Stimulated activated CD4-positive, alpha-beta T cell treated with anti-CD3 and anti-CD28 coated beads, Interleukin-1b, Interleukin-23, amount 100 ng/mL, for 24 hours (primary cell): ENCODE measurements around the gene CKM.
"Not testable (repeated sequence)": the region's sequence is repeated elsewhere in the genome, so short reads cannot be mapped to it uniquely, and the experiment has no call there.

Experiments
- DNase-seq, 4 experiments: peaks; one replicate each; pipeline ENCODE4 v3.0.0-alpha.2; 2020; ENCODE audit warnings: low read depth in 4 of 4, low spot score in 1 of 4

The CKM gene

GRCh38 chr19:45294291-45295029 lies 28.2 kb downstream of the CKM start:
- DNase-seq, result no peak

- no peak for DNase-seq
Measured at GRCh38 chr19:45293682-45294081, 29.0 kb downstream of the CKM start.

- DNase-seq, result no peak
Measured at GRCh38 chr19:45291834-45292233, 30.8 kb downstream of the CKM start.

GRCh38 chr19:45290381-45290931 lies 32.2 kb downstream of the CKM start:
- no peak for DNase-seq

GRCh38 chr19:45283443-45284033 lies 39.1 kb downstream of the CKM start:
- DNase-seq, result no peak

- no peak for DNase-seq
Measured at GRCh38 chr19:45280471-45280961, 42.2 kb downstream of the CKM start.

GRCh38 chr19:45279587-45280192 lies 43.0 kb downstream of the CKM start:
- DNase-seq, result no peak

- no peak for DNase-seq
Measured at GRCh38 chr19:45278087-45278486, 44.6 kb downstream of the CKM start.

GRCh38 chr19:45276284-45276687 lies 46.4 kb downstream of the CKM start:
- DNase-seq, result no peak

- no peak for DNase-seq
Measured at GRCh38 chr19:45275370-45275971, 47.2 kb downstream of the CKM start.

GRCh38 chr19:45273521-45273855 lies 49.2 kb downstream of the CKM start:
- DNase-seq, result no peak

GRCh38 chr19:45271735-45272108 lies 51.0 kb downstream of the CKM start:
- no peak for DNase-seq

GRCh38 chr19:45271098-45271734 lies 51.5 kb downstream of the CKM start:
- DNase-seq, result no peak

GRCh38 chr19:45269939-45270338 lies 52.7 kb downstream of the CKM start:
- not testable (repeated sequence) for DNase-seq

- no peak for DNase-seq
Measured at GRCh38 chr19:45267296-45267695, 55.4 kb downstream of the CKM start.

GRCh38 chr19:45265375-45265774 lies 57.3 kb downstream of the CKM start:
- no peak for DNase-seq

- DNase-seq, result no peak
Measured at GRCh38 chr19:45264781-45265317, 57.8 kb downstream of the CKM start.

GRCh38 chr19:45263013-45263412 lies 59.7 kb downstream of the CKM start:
- no peak for DNase-seq

GRCh38 chr19:45262570-45262969 lies 60.1 kb downstream of the CKM start:
- no peak for DNase-seq

- no peak for DNase-seq
Measured at GRCh38 chr19:45258862-45259261, 63.8 kb downstream of the CKM start.

- no peak for DNase-seq
Measured at GRCh38 chr19:45256836-45257235, 65.8 kb downstream of the CKM start.
